ENCODE results near the gene RHPN2. TPM values are rescaled to one million over a fixed set of nuclear protein-coding genes. Genes with fewer than 3 reads are reported as not detected.

The RHPN2 gene
- total and polyA plus RNA-seq, 2 experiments from 2014 or later, result 15.7 to 29.6 TPM

- H3K4me3 ChIP-seq, result no peak overlapping the region
- no peak overlapping the region for H3K4me2 ChIP-seq
- H3F3A ChIP-seq (replicated peaks; ENCODE audit: low read depth), result no peaks in the 10 kb centered on the region
- Mint-ChIP-seq H3K27ac (peak overlapping the region; percentile 82; the same call in 1 of the 2 replicates), H3K9me3 (no peaks in the 10 kb centered on the region), H3K4me1 (peaks cover 8% of the 10 kb centered on the region), H3K4me3 (no peak overlapping the region), H3K36me3 (ENCODE audit: low read depth) (peaks cover 5% of the 10 kb centered on the region; the same call in 2 of the 3 replicates), H3K27me3 (ENCODE audit: insufficient read depth, low read depth, poor library complexity) (peaks cover 13% of the 10 kb centered on the region)
- no peak overlapping the region for H2AFZ ChIP-seq
- TF ChIP-seq, protein P1, sequence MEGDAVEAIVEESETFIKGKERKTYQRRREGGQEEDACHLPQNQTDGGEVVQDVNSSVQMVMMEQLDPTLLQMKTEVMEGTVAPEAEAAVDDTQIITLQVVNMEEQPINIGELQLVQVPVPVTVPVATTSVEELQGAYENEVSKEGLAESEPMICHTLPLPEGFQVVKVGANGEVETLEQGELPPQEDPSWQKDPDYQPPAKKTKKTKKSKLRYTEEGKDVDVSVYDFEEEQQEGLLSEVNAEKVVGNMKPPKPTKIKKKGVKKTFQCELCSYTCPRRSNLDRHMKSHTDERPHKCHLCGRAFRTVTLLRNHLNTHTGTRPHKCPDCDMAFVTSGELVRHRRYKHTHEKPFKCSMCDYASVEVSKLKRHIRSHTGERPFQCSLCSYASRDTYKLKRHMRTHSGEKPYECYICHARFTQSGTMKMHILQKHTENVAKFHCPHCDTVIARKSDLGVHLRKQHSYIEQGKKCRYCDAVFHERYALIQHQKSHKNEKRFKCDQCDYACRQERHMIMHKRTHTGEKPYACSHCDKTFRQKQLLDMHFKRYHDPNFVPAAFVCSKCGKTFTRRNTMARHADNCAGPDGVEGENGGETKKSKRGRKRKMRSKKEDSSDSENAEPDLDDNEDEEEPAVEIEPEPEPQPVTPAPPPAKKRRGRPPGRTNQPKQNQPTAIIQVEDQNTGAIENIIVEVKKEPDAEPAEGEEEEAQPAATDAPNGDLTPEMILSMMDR (conservative IDR thresholded peaks at IDR 0.05; ENCODE audit: low read depth in 2 of 2), result no peak
- TF ChIP-seq STAT1 (IDR thresholded peaks at IDR 0.05; ENCODE audit: unreplicated experiment) (no peak), POLR2AphosphoS5 (IDR thresholded peaks at IDR 0.05; ENCODE audit: low read depth) (no peak), ETS1 (IDR thresholded peaks at IDR 0.05) (no peak), EZH2phosphoT487 (IDR thresholded peaks at IDR 0.05; ENCODE audit: unreplicated experiment) (no peak), ZNF462 (CRISPR knock-in tag; IDR thresholded peaks at IDR 0.05) (no peak), ZNF331 (CRISPR knock-in tag; IDR thresholded peaks at IDR 0.05; ENCODE audit: low read depth) (no peak), NANOG (IDR thresholded peaks at IDR 0.05; ENCODE audit: borderline replicate concordance) (no peak), ZNF114 (CRISPR knock-in tag; IDR thresholded peaks at IDR 0.05) (no peak), EZH2 (IDR thresholded peaks at IDR 0.05; ENCODE audit: low read depth, unreplicated experiment) (no peak)
- ATAC-seq (no peak), DNase-seq (ENCODE audit: low spot score) (no peak)
- peaks cover 8% of the 10 kb centered on the region for H3K4me1 ChIP-seq (ENCODE audit: insufficient read depth)
- H4K20me1 ChIP-seq (replicated peaks; ENCODE audit: insufficient read depth), result peaks cover 12% of the 10 kb centered on the region
- H3K9me2 ChIP-seq (ENCODE audit: insufficient read depth), result no peaks in the 10 kb centered on the region
- peaks cover 73% of the 10 kb centered on the region for H3K79me2 ChIP-seq (replicated peaks; ENCODE audit: insufficient read depth)
- no peaks in the 10 kb centered on the region for H3K36me3 ChIP-seq (ENCODE audit: insufficient read depth)
- peaks cover 16% of the 10 kb centered on the region for H3K27me3 ChIP-seq (ENCODE audit: insufficient read depth)
- H3K27ac ChIP-seq (ENCODE audit: low read depth), result no peak overlapping the region
Measured at GRCh38 chr19:33060586-33060985, 4.1 kb downstream of the RHPN2 start.
